NT2/D1 (cell line): Measurements from ENCODE around the gene SPEN.

Source experiments
- DNase-seq: peaks from one replicate; pipeline ENCODE4 v3.0.0-alpha.2; 2011; ENCODE audit warnings: low read depth, low spot score
- H3K27me3 ChIP-seq: 2 replicates; pipeline ENCODE4 v1.6.0; 2011; ENCODE audit warnings: mild to moderate bottlenecking; ENCODE audit not compliant: insufficient read length, insufficient read depth
- H3K36me3 ChIP-seq: 2 replicates; pipeline ENCODE4 v1.6.1; 2011; ENCODE audit warnings: mild to moderate bottlenecking, low read length, mixed read lengths; ENCODE audit not compliant: insufficient read depth, insufficient read length
- H3K4me1 ChIP-seq: 2 replicates; pipeline ENCODE4 v1.5.1; 2011; ENCODE audit not compliant: insufficient read depth, insufficient read length
- H3K4me3 ChIP-seq: 2 replicates; pipeline ENCODE4 v1.5.1; 2011; ENCODE audit warnings: low read depth; ENCODE audit not compliant: insufficient read length
- H3K9ac ChIP-seq: 2 replicates; pipeline ENCODE4 v1.6.0; 2011; ENCODE audit warnings: low read depth; ENCODE audit not compliant: insufficient read length
- H3K9me3 ChIP-seq: 2 replicates; pipeline ENCODE4 v1.5.1; 2011; ENCODE audit warnings: mild to moderate bottlenecking, low read length; ENCODE audit not compliant: insufficient read depth
- SUZ12 ChIP-seq: IDR thresholded peaks from 2 replicates; pipeline ENCODE4 v1.6.1; 2011; ENCODE audit not compliant: insufficient read length, insufficient read depth; ENCODE audit errors: extremely low read depth
- YY1 ChIP-seq: IDR thresholded peaks from 2 replicates; pipeline ENCODE4 v1.6.1; 2011; ENCODE audit not compliant: insufficient read length, insufficient read depth
- ZNF274 ChIP-seq: IDR thresholded peaks from 2 replicates; pipeline ENCODE4 v1.6.1; 2011; ENCODE audit warnings: mild to moderate bottlenecking, low read depth, low read length

The SPEN gene

DNA sequence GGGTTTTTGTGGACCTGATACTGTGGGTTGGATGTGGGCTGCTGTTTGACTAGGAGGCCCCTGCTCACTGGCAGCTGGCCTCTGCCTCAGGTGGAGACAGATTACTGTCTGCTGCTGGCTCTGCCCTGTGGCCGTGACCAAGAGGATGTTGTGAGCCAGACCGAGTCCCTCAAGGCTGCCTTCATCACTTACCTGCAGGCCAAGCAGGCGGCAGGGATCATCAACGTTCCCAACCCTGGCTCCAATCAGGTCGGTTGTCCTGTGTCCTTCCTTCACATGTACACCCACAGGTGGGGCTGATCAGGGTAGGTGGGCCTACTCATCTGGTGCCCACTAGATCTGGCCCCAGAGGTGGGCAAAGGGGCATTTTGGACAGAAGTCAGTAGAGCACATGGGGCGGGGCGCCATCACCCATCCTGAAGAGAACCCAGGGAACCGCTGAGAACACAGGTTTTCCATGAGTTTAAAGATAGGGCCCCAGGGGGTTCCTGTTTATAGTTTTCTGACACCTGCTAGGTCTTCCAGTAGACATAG lies 91.2 kb downstream of the SPEN start:
- no peaks in the 10 kb centered on the region for H3K4me1 ChIP-seq
- no peak overlapping the region for H3K4me3 ChIP-seq
- no peaks in the 10 kb centered on the region for H3K9me3 ChIP-seq
- no peaks in the 10 kb centered on the region for H3K27me3 ChIP-seq
- no peak for DNase-seq
- TF ChIP-seq SUZ12, result no peak
- TF ChIP-seq ZNF274, result no peak
- no peak for TF ChIP-seq YY1
- H3K9ac ChIP-seq, result no peak overlapping the region
- peaks cover 91% of the 10 kb centered on the region for H3K36me3 ChIP-seq

GRCh38 chr1:15939181-15940109 lies 91.9 kb downstream of the SPEN start:
- Histone ChIP-seq H3K4me1 (no peaks in the 10 kb centered on the region), H3K27me3 (no peaks in the 10 kb centered on the region), H3K36me3 (peaks cover 91% of the 10 kb centered on the region), H3K9ac (no peak overlapping the region), H3K4me3 (no peak overlapping the region), H3K9me3 (no peaks in the 10 kb centered on the region)
- no peak for TF ChIP-seq ZNF274
- no peak for TF ChIP-seq SUZ12
- TF ChIP-seq YY1, result no peak
- DNase-seq, result no peak

DNA sequence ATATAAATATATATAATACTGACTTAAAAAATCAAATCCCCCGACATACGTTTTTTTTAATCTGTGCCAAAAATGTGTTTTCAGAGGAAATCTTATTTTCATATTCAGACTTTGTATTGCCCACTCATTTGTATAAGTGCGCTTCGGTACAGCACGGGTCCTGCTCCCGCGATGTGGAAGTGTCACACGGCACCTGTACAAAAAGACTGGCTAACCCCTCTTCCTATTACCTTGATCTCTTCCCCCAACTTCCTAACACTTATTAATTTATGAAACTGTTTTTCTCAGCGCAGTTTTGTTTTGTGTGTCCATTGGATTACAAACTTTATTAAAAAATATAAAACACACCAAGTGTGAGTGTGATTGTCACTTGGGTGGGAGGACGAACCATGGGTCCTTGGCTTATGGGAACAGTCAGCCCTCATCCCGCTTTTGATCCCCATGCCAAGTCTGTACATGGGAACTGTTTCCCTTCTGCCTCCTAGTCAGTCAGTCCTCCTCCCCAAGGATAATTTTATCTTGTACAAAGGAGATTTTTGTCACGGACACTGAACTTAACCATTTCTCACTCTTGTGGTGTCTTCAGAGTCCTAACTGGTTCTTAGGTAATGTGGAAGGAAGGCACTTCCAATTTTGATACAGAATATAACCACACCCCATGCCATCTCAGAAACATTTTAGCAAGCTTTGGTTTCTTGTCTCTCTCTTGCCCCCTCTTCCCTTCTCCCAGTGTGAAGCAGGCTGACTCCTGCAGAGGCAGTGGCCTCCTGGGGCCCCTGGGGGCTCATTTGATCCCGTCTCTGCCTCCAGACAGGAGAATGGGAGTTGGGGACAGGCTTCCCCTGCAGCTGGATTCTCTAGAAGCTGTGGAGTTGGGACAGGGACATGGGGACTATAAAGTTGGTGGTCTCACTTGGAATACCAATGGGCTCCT lies 92.9 kb downstream of the SPEN start:
- DNase-seq, result no peak
- Histone ChIP-seq H3K9me3 (no peaks in the 10 kb centered on the region), H3K4me1 (no peaks in the 10 kb centered on the region), H3K36me3 (peaks cover 90% of the 10 kb centered on the region), H3K9ac (no peak overlapping the region), H3K4me3 (no peak overlapping the region), H3K27me3 (no peaks in the 10 kb centered on the region)
- TF ChIP-seq ZNF274, result no peak
- TF ChIP-seq YY1, result no peak
- no peak for TF ChIP-seq SUZ12

DNA sequence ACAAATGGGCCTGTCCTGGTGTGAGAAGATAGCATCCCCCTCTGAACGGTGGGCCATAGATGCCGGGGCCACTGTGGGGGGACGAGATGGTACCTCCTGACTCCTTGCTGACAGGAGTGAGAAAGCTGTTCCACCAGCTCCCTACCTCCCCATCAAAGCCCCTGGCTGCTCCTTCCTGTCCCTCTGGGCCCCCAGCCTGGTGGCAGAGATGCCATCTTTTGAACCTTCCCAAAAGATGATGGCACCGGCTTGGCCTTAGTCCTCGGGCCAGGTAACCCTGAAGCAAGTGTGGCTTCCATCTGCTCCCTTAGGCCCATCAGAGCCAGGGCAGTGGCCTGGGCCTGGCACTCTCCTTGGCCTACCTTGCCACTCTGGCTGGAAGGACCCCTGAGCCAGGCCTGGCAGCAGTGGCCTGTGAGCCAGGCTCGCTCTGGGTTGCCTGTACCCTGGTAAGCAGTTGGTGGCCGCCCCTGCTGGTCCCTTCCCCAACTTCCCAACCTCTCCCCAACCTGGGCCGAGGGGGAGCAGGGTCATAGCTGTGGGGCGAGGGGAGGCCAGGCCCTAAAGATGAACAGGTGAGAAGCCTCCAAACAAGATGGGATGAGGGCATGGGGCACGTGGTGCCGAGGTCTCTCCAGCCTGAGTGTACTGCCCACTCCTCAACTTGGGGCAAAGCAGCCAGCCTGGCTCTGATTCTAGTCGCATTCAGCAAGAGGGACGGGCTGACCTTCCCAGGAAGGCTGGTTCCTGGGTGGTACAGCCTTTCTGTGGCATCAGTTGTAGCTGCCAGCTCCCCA lies 93.7 kb downstream of the SPEN start:
- no peaks in the 10 kb centered on the region for H3K27me3 ChIP-seq
- H3K36me3 ChIP-seq, result peaks cover 95% of the 10 kb centered on the region
- H3K4me3 ChIP-seq, result no peak overlapping the region
- DNase-seq, result no peak
- no peaks in the 10 kb centered on the region for H3K9me3 ChIP-seq
- no peaks in the 10 kb centered on the region for H3K4me1 ChIP-seq
- no peak for TF ChIP-seq ZNF274
- TF ChIP-seq SUZ12, result no peak
- TF ChIP-seq YY1, result no peak
- no peak overlapping the region for H3K9ac ChIP-seq

DNA sequence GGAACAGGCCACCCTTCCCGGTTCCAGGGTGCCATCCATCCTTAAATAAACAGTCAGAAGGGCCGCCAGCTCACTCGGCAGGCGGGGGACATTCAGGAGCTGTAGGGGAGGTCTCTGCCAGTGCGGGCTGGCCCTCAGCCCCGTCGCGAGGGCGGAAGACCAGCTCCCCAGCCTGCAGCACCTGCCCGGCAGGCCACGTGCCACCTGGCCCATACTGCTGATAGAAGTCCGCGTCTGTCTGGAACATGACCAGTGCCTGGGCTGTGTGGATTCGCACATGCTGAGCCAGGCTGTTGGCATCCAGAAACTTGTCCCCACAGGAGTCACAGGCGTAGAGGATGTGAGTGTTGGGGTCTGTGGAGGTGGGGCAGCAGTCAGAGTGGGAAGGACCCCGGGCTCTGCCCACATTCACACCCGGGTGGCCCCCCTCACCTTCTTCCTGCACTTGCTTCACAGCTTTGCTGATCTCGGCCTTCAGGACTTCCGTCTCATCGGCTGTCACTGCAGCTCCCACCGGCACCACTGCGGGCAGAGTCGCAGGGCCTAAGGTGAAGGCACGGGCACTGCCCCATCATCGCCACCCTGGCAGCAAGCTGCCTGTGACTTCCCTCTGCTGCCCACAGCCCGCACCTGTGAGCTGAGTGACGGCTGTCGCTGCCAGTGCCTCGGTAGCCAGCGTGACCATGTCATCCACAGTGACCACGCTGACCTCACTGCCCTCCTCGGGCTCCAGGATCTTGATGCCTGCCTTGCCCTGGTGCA lies 94.6 kb downstream of the SPEN start:
- peaks cover 96% of the 10 kb centered on the region for H3K36me3 ChIP-seq
- no peaks in the 10 kb centered on the region for H3K9me3 ChIP-seq
- H3K4me3 ChIP-seq, result no peak overlapping the region
- H3K27me3 ChIP-seq, result no peaks in the 10 kb centered on the region
- TF ChIP-seq SUZ12 (no peak), YY1 (no peak), ZNF274 (no peak)
- no peaks in the 10 kb centered on the region for H3K4me1 ChIP-seq
- no peak overlapping the region for H3K9ac ChIP-seq
- no peak for DNase-seq
